Measurements from ENCODE around the gene IGSF9B. TPM values are rescaled to one million over a fixed set of nuclear protein-coding genes. Genes with fewer than 3 reads are reported as not detected.

IGSF9B gene
- total RNA-seq, 2 donors from 2014 or later, result 1.6 to 3.3 TPM

GRCh38 chr11:133940034-133940433, 16.7 kb downstream of the IGSF9B start:
- TF ChIP-seq POLR2A (IDR thresholded peaks at IDR 0.05) (no peak), CTCF (IDR thresholded peaks at IDR 0.05) (no peak)
- ATAC-seq (no peak), DNase-seq (no peak)
- H3K4me3 ChIP-seq, result no peak overlapping the region
- H3K4me1 ChIP-seq, result no peaks in the 10 kb centered on the region
- intact Hi-C loops (cut with DNase I), result no loop called here
- H3K9me3 ChIP-seq, result no peaks in the 10 kb centered on the region
- H3K36me3 ChIP-seq (replicated peaks in 1 of 2; ENCODE audit: insufficient read depth in 1 of 2, low read depth in 2 of 2), result no peaks in the 10 kb centered on the region
- WGBS, 2 donors, result 94 to 96% methylated on average over 56 of the region's 56 CpGs
- no peak overlapping the region for H3K27ac ChIP-seq
- no peaks in the 10 kb centered on the region for H3K27me3 ChIP-seq

- Histone ChIP-seq H3K9me3 (no peaks in the 10 kb centered on the region), H3K36me3 (replicated peaks in 1 of 2; ENCODE audit: insufficient read depth in 1 of 2, low read depth in 2 of 2) (no peaks in the 10 kb centered on the region), H3K27me3 (no peaks in the 10 kb centered on the region), H3K4me3 (no peak overlapping the region), H3K27ac (no peak overlapping the region), H3K4me1 (no peaks in the 10 kb centered on the region)
- ATAC-seq (no peak), DNase-seq (no peak)
- 92 to 95% methylated on average over 30 of the region's 30 CpGs for WGBS, 2 donors
- TF ChIP-seq CTCF (IDR thresholded peaks at IDR 0.05) (no peak), POLR2A (IDR thresholded peaks at IDR 0.05) (no peak)
- intact Hi-C loops (cut with DNase I), result no loop called here
Observed at GRCh38 chr11:133939558-133939957, 17.2 kb downstream of the IGSF9B start.

- no peaks in the 10 kb centered on the region for H3K9me3 ChIP-seq
- no peaks in the 10 kb centered on the region for H3K36me3 ChIP-seq (replicated peaks in 1 of 2; ENCODE audit: insufficient read depth in 1 of 2, low read depth in 2 of 2)
- ATAC-seq (no peak), DNase-seq (no peak)
- no peaks in the 10 kb centered on the region for H3K27me3 ChIP-seq
- H3K27ac ChIP-seq, result no peak overlapping the region
- H3K4me3 ChIP-seq, result no peak overlapping the region
- WGBS, 2 donors, result 88 to 96% methylated on average over 8 of the region's 8 CpGs
- TF ChIP-seq CTCF (IDR thresholded peaks at IDR 0.05), result no peak
- TF ChIP-seq POLR2A (IDR thresholded peaks at IDR 0.05), result no peak
- intact Hi-C loops (cut with DNase I), result no loop called here
- no peaks in the 10 kb centered on the region for H3K4me1 ChIP-seq
Observed at GRCh38 chr11:133938166-133938565, 18.6 kb downstream of the IGSF9B start.

- Histone ChIP-seq H3K36me3 (replicated peaks in 1 of 2; ENCODE audit: insufficient read depth in 1 of 2, low read depth in 2 of 2) (no peaks in the 10 kb centered on the region), H3K27me3 (no peaks in the 10 kb centered on the region), H3K4me1 (no peaks in the 10 kb centered on the region), H3K4me3 (no peak overlapping the region), H3K27ac (no peak overlapping the region), H3K9me3 (no peaks in the 10 kb centered on the region)
- WGBS, 2 donors, result 89 to 100% methylated on average over 9 to 16 of the region's 16 CpGs
- ATAC-seq (no peak), DNase-seq (no peak)
- TF ChIP-seq CTCF (IDR thresholded peaks at IDR 0.05) (no peak), POLR2A (IDR thresholded peaks at IDR 0.05) (no peak)
- intact Hi-C loops (cut with DNase I), result no loop called here
Observed at GRCh38 chr11:133937468-133937867, 19.3 kb downstream of the IGSF9B start.

GRCh38 chr11:133937015-133937414, 19.8 kb downstream of the IGSF9B start:
- ATAC-seq, result no peak
- WGBS, 2 donors, result 89 to 90% methylated on average over 12 to 13 of the region's 13 CpGs
- no peaks in the 10 kb centered on the region for H3K4me1 ChIP-seq

More at GRCh38 chr11:133937015-133937414, 19.8 kb downstream of the IGSF9B start:
- no peaks in the 10 kb centered on the region for H3K9me3 ChIP-seq
- H3K27ac ChIP-seq, result no peak overlapping the region
- no peak for DNase-seq
- no peak overlapping the region for H3K4me3 ChIP-seq
- no peaks in the 10 kb centered on the region for H3K27me3 ChIP-seq
- intact Hi-C loops (cut with DNase I), result no loop called here
- TF ChIP-seq CTCF (IDR thresholded peaks at IDR 0.05), result no peak
- no peak for TF ChIP-seq POLR2A (IDR thresholded peaks at IDR 0.05)
- H3K36me3 ChIP-seq (replicated peaks in 1 of 2; ENCODE audit: insufficient read depth in 1 of 2, low read depth in 2 of 2), result no peaks in the 10 kb centered on the region

Measured in body of pancreas (tissue), 4 donors.